Ovary (tissue), 9 donors: Measurements from ENCODE around the gene NLGN1. TPM values are rescaled to one million over a fixed set of nuclear protein-coding genes. Genes with fewer than 3 reads are reported as not detected.

ENCODE experiments used
- DNase-seq, 5 donors: peaks; one replicate each; pipeline ENCODE4 v3.0.0-alpha.2; 2019 to 2020
- H3K27ac ChIP-seq, 2 donors: fragments of 200-600 bp; one replicate each; pipeline versions ENCODE4 v1.5.1 to v1.8.0; 2019 to 2022
- H3K27me3 ChIP-seq: fragments of 200-600 bp; one replicate; pipeline ENCODE4 v1.8.0; 2022
- H3K36me3 ChIP-seq: fragments of 200-600 bp; sonication (generic); one replicate; pipeline ENCODE4 v1.5.1; 2019
- H3K4me1 ChIP-seq: one replicate; pipeline ENCODE4 v1.8.1; 2013; ENCODE audit warnings: mild to moderate bottlenecking, moderate library complexity; ENCODE audit not compliant: insufficient read depth
- H3K4me3 ChIP-seq: fragments of 200-600 bp; sonication (generic); one replicate; pipeline ENCODE4 v1.5.1; 2017
- H3K9me3 ChIP-seq, 2 donors: fragments of 200-600 bp in 1 of 2; sonication (generic) in 1 of 2; one replicate each; pipeline versions ENCODE4 v1.5.1 to v1.8.1; 2013 to 2019; ENCODE audit warnings: mild to moderate bottlenecking in 1 of 2, moderate library complexity in 1 of 2
- EP300 ChIP-seq: sonication (generic); formaldehyde crosslinking; IDR thresholded peaks from one replicate; pipeline ENCODE4 v1.6.1; 2017; ENCODE audit warnings: antibody characterized with exemption
- POLR2A ChIP-seq: fragments of 450-650 bp; IDR thresholded peaks from one replicate; pipeline ENCODE4 v1.6.1; 2017; ENCODE audit warnings: antibody characterized with exemption, mild to moderate bottlenecking, moderate library complexity
- WGBS, 3 donors: extraction: QIAGEN DNeasy Blood & Tissue Kit in 1 of 3; methylation state at CpG; one replicate each; pipeline versions ENCODE4 v1.1.5 to v1.1.7; 2013 to 2017; 5-methylcytosine and 5-hydroxymethylcytosine counted together
- intact Hi-C, 4 donors: fragments of 100-400 bp; cut with DNase I; formaldehyde crosslinking; loops; one replicate each; pipeline versions ENCODE4 v1.11.0 to v1.15.1; 2022 to 2023
- polyA plus RNA-seq, 2 donors: library from polyadenylated mRNA; stranded (reverse); fragments of 200-250 nt in 1 of 2; fragments of 350-450 nt in 1 of 2; fragmentation: Illumina TruSeq in 1 of 2; extraction: RNeasy Lipid Tissue Mini Kit (QIAGEN cat#74804) in 1 of 2; gene quantifications; one replicate each; pipeline ENCODE4 v1.2.3, GENCODE V29; 2013 to 2014
- total RNA-seq, 7 donors: library from RNA; depleted of rRNA in 2 of 7; stranded (reverse); fragments of >200 nt in 2 of 7; fragmentation: NEBNext Ultra II Directional in 3 of 7; extraction: Animal tissue kit (Norgen Biotek cat#: 25700) in 3 of 7; gene quantifications; one replicate each; pipeline versions ENCODE4 v1.1.0 to v1.2.4, GENCODE V29; 2016 to 2023
- TF ChIP-seq, protein P1 (sequence below), 3 donors: fragments of 450-650 bp in 2 of 3; fragments of 200-600 bp in 1 of 3; IDR thresholded peaks; one replicate each; pipeline versions ENCODE4 v1.5.1 to v1.8.0; 2016 to 2022; ENCODE audit warnings: antibody characterized with exemption in 3 of 3, mild to moderate bottlenecking in 1 of 3
- donor health status: DM: no; HTN: no; CAD: no; lungs with moderate emphysema.
- donor health status: DM: no; HTN: no; CAD: no.
- donor health status: Bipolar disorder and iron deficiency.
- donor health status: DM: yes; HTN: yes; CAD: no.
- donor health status: DM: no; HTN: no; CAD: no.
- donor health status: DM: yes; HTN: yes; CAD: no.

The NLGN1 gene
- total and polyA plus RNA-seq, 9 donors: 1.2 to 7.7 (median 4.6) TPM

DNA sequence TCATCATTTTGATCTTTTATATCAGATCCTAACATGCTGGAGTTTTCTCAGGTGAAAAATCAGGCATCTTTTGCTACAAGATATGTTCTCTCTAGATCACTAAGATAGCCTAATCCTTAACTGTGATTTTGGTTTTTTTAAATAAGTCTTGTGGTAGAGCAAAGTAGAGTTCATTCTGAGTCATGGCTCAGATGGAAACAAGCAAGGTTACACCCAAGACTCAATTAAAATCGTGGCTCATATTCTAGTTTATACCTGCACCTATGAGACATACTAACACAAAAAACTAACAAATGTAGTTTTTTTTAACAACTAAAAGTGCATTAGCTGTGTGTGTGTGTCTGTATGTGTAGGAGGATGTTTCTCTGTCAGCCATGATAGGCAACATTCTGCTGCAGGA lies 428.2 kb downstream of the NLGN1 start:
- Histone ChIP-seq H3K36me3 (no peaks in the 10 kb centered on the region), H3K27me3 (peaks cover 3% of the 10 kb centered on the region), H3K4me3 (no peak overlapping the region), H3K4me1 (no peaks in the 10 kb centered on the region), H3K9me3 (no peaks in the 10 kb centered on the region), H3K27ac (no peak overlapping the region)
- intact Hi-C loops: no loop called here
- WGBS, 3 donors: 70 to 85% (median 76%) methylated on average over 1 of the region's 1 CpG
- DNase-seq: no peak
- TF ChIP-seq POLR2A: no peak
- TF ChIP-seq, protein P1, sequence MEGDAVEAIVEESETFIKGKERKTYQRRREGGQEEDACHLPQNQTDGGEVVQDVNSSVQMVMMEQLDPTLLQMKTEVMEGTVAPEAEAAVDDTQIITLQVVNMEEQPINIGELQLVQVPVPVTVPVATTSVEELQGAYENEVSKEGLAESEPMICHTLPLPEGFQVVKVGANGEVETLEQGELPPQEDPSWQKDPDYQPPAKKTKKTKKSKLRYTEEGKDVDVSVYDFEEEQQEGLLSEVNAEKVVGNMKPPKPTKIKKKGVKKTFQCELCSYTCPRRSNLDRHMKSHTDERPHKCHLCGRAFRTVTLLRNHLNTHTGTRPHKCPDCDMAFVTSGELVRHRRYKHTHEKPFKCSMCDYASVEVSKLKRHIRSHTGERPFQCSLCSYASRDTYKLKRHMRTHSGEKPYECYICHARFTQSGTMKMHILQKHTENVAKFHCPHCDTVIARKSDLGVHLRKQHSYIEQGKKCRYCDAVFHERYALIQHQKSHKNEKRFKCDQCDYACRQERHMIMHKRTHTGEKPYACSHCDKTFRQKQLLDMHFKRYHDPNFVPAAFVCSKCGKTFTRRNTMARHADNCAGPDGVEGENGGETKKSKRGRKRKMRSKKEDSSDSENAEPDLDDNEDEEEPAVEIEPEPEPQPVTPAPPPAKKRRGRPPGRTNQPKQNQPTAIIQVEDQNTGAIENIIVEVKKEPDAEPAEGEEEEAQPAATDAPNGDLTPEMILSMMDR (IDR thresholded peaks at IDR 0.05): no peak
- TF ChIP-seq EP300: no peak

DNA sequence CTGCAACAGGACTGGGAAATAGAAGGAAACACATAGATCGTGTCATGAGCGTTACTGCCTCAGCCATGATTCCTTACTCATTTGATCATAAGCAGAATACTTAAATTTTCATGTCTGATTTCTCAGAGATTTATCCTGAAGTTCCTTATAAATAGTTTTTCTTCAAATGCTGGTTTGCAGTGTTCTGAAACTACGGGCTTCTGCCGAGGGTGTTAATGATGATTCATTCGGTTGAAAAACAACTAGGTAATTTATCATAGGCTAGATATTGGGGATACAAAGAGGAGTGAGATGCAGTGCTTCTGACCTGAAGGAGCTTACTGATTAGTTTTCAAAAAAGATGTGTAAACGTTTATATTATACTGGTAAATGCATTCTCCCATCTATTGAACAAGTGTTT lies 428.9 kb downstream of the NLGN1 start:
- Histone ChIP-seq H3K4me3 (no peak overlapping the region), H3K4me1 (no peaks in the 10 kb centered on the region), H3K36me3 (no peaks in the 10 kb centered on the region), H3K27me3 (peaks cover 3% of the 10 kb centered on the region), H3K27ac (no peak overlapping the region), H3K9me3 (no peaks in the 10 kb centered on the region)
- WGBS, 3 donors: 47 to 61% (median 53%) methylated on average over 6 of the region's 6 CpGs
- intact Hi-C loops: no loop called here
- TF ChIP-seq POLR2A: no peak
- TF ChIP-seq, protein P1 (IDR thresholded peaks at IDR 0.05): no peak
- TF ChIP-seq EP300: no peak
- DNase-seq: no peak

DNA sequence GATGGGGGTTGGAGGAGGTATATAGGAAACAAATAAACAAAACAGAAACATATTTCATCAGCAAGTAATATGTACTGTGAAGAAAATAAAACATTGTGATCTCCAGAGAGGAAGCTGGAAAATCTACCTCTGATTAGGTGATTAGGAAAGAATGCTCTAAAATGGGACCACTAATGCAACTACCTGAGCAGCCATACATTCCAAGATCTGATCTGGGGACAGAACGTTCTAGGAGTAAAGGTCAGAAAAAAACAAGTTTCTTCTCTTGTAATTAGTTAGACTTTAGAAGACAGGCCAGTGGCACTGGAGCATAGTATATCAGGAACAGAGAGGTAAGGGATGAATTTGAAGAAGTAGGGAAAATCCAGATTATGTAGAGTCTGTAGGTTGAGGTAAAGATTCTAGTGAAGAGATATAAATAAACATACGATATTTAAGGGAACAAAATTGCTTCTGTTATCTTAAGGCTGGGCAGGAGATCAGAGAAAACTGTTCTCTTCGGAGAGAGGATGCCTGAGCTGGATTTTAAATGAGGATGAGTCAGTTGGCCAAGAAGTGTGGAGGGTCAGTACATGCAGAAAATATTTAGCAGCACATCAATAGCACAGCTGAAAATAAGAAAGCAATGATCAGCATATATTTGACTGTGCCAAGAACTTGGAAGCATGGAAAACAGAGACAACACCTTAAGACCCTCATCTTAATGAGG lies 429.5 kb downstream of the NLGN1 start:
- no peak overlapping the region for H3K4me3 ChIP-seq
- peaks cover 3% of the 10 kb centered on the region for H3K27me3 ChIP-seq
- no peaks in the 10 kb centered on the region for H3K4me1 ChIP-seq
- no peak overlapping the region for H3K27ac ChIP-seq
- intact Hi-C loops: no loop called here
- 7 to 15% (median 12%) methylated on average over 3 of the region's 3 CpGs for WGBS, 3 donors
- DNase-seq: no peak
- H3K9me3 ChIP-seq: no peaks in the 10 kb centered on the region
- H3K36me3 ChIP-seq: no peaks in the 10 kb centered on the region
- TF ChIP-seq, protein P1 (IDR thresholded peaks at IDR 0.05): no peak
- TF ChIP-seq POLR2A (no peak), EP300 (no peak)

DNA sequence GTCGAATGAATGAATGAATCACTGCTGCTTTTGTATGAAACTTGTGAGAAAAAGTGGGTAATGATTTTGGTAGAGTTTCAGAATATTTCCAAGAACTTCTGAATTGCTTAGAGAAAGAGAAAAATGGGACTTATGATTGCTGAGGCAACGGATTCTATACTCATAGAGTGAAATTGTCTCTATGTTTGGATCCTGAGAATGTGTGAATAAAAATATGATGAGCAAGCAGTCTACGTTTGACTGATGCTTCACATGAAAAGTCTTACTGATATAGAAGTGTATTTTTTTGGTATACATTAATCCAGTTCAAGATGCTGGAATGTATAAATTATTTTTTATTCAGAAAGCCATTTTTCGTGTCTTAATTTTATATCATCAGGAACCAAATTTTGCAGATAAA lies 441.1 kb downstream of the NLGN1 start:
- Histone ChIP-seq H3K36me3 (no peaks in the 10 kb centered on the region), H3K9me3 (no peaks in the 10 kb centered on the region), H3K27me3 (no peaks in the 10 kb centered on the region), H3K4me1 (no peaks in the 10 kb centered on the region), H3K4me3 (no peak overlapping the region), H3K27ac (no peak overlapping the region)
- intact Hi-C loops: no loop called here
- WGBS, 3 donors: 87 to 93% (median 91%) methylated on average over 4 of the region's 4 CpGs
- TF ChIP-seq, protein P1 (IDR thresholded peaks at IDR 0.05): no peak
- TF ChIP-seq EP300 (no peak), POLR2A (no peak)
- no peak for DNase-seq
